MM.1S (cell line): Measurements from ENCODE around the gene CAMK1G.

ENCODE experiments used
- DNase-seq: peaks from one replicate; pipeline ENCODE4 v3.0.0-alpha.2; 2015
- H2AFZ ChIP-seq: fragments of 300-600 bp; sonication (generic); 2 replicates; pipeline ENCODE4 v1.6.0; 2016; ENCODE audit warnings: antibody characterized with exemption, low read length
- H3F3A ChIP-seq: fragments of 300-600 bp; sonication (generic); 2 replicates; pipeline ENCODE4 v1.6.1; 2016; ENCODE audit warnings: mild to moderate bottlenecking, antibody characterized with exemption, low read length, moderate library complexity, mixed read lengths; ENCODE audit not compliant: insufficient read depth
- H3K27ac ChIP-seq: fragments of 300-600 bp; sonication (generic); 2 replicates; pipeline ENCODE4 v1.5.1; 2016; ENCODE audit warnings: mild to moderate bottlenecking, low read length
- H3K27me3 ChIP-seq: fragments of 300-600 bp; sonication (generic); replicated peaks from 2 replicates; pipeline ENCODE4 v1.6.0; 2016; ENCODE audit warnings: low read length; ENCODE audit not compliant: insufficient read depth
- H3K36me3 ChIP-seq: fragments of 300-600 bp; sonication (generic); replicated peaks from 2 replicates; pipeline ENCODE4 v1.6.1; 2016; ENCODE audit warnings: mild to moderate bottlenecking, low read length, mixed read lengths; ENCODE audit not compliant: insufficient read depth
- H3K4me1 ChIP-seq: fragments of 300-600 bp; sonication (generic); 2 replicates; pipeline ENCODE4 v1.6.1; 2016; ENCODE audit warnings: low read length, mixed read lengths
- H3K4me2 ChIP-seq: fragments of 300-600 bp; sonication (generic); 2 replicates; pipeline ENCODE4 v1.6.0; 2016; ENCODE audit warnings: low read depth, low read length
- H3K4me3 ChIP-seq: fragments of 300-600 bp; sonication (generic); 2 replicates; pipeline ENCODE4 v1.5.1; 2016; ENCODE audit warnings: low read length, mixed read lengths
- H3K79me2 ChIP-seq: fragments of 300-600 bp; sonication (generic); 2 replicates; pipeline ENCODE4 v1.6.1; 2016; ENCODE audit warnings: mixed run types, low read length, mixed read lengths
- H3K9ac ChIP-seq: fragments of 300-600 bp; sonication (generic); 2 replicates; pipeline ENCODE4 v1.6.1; 2016; ENCODE audit warnings: low read length, mixed read lengths
- H3K9me2 ChIP-seq: fragments of 300-600 bp; sonication (generic); replicated peaks from 2 replicates; pipeline ENCODE4 v1.6.1; 2016; ENCODE audit warnings: mild to moderate bottlenecking, low read length, mixed read lengths; ENCODE audit not compliant: insufficient read depth
- H3K9me3 ChIP-seq: fragments of 300-600 bp; sonication (generic); replicated peaks from 2 replicates; pipeline ENCODE4 v1.6.1; 2016; ENCODE audit warnings: mild to moderate bottlenecking, low read length, mixed read lengths; ENCODE audit not compliant: insufficient read depth
- H4K20me1 ChIP-seq: fragments of 300-600 bp; sonication (generic); 2 replicates; pipeline ENCODE4 v1.6.1; 2016; ENCODE audit warnings: mild to moderate bottlenecking, low read length, moderate library complexity, mixed read lengths; ENCODE audit not compliant: insufficient read depth
- EZH2 ChIP-seq: fragments of 300-600 bp; sonication (generic); optimal IDR thresholded peaks from 2 replicates; pipeline ENCODE3; 2017; ENCODE audit warnings: low read depth, mild to moderate bottlenecking, antibody characterized with exemption, low read length, mixed read lengths
- EZH2phosphoT487 ChIP-seq: fragments of 300-600 bp; sonication (generic); IDR thresholded peaks from 2 replicates; pipeline ENCODE4 v1.6.1; 2018; ENCODE audit warnings: antibody characterized with exemption, low read length
- TF ChIP-seq, protein P1 (sequence below): fragments of 300-600 bp; sonication (generic); IDR thresholded peaks from 2 replicates; pipeline ENCODE4 v1.5.1; 2016; ENCODE audit warnings: antibody characterized with exemption, low read length, mixed read lengths

CAMK1G gene

DNA sequence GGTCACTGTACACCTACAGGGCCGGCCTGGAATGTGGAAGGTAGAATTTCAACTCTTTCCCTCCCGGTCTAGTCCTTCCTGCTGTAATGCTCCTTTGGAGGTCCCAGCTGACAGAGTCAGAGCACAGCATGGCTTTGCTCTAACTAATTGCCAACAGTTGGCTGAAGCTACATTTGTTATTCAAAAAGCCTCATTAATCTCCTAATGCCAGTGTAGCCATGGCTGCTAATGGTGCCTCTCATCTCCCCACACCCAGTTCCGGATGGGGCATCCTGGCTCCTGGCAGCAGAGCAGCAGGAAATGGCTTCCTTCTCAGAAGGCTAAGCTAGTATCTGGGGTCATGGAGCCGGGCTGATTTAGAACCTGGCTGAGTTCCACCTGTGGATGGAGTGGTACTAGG, 18.7 kb upstream of the CAMK1G start:
- TF ChIP-seq EZH2, result no peak
- TF ChIP-seq, protein P1, sequence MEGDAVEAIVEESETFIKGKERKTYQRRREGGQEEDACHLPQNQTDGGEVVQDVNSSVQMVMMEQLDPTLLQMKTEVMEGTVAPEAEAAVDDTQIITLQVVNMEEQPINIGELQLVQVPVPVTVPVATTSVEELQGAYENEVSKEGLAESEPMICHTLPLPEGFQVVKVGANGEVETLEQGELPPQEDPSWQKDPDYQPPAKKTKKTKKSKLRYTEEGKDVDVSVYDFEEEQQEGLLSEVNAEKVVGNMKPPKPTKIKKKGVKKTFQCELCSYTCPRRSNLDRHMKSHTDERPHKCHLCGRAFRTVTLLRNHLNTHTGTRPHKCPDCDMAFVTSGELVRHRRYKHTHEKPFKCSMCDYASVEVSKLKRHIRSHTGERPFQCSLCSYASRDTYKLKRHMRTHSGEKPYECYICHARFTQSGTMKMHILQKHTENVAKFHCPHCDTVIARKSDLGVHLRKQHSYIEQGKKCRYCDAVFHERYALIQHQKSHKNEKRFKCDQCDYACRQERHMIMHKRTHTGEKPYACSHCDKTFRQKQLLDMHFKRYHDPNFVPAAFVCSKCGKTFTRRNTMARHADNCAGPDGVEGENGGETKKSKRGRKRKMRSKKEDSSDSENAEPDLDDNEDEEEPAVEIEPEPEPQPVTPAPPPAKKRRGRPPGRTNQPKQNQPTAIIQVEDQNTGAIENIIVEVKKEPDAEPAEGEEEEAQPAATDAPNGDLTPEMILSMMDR, result no peak
- TF ChIP-seq EZH2phosphoT487, result no peak
- Histone ChIP-seq H3K9me2 (no peaks in the 10 kb centered on the region), H3K79me2 (no peaks in the 10 kb centered on the region), H3K4me3 (no peak overlapping the region), H3K36me3 (no peaks in the 10 kb centered on the region), H3K27me3 (no peaks in the 10 kb centered on the region), H3F3A (no peaks in the 10 kb centered on the region), H3K9me3 (no peaks in the 10 kb centered on the region), H3K27ac (no peak overlapping the region), H4K20me1 (no peaks in the 10 kb centered on the region), H3K4me1 (peaks cover 11% of the 10 kb centered on the region), H3K9ac (no peak overlapping the region), H2AFZ (no peak overlapping the region), H3K4me2 (no peak overlapping the region)
- no peak for DNase-seq

DNA sequence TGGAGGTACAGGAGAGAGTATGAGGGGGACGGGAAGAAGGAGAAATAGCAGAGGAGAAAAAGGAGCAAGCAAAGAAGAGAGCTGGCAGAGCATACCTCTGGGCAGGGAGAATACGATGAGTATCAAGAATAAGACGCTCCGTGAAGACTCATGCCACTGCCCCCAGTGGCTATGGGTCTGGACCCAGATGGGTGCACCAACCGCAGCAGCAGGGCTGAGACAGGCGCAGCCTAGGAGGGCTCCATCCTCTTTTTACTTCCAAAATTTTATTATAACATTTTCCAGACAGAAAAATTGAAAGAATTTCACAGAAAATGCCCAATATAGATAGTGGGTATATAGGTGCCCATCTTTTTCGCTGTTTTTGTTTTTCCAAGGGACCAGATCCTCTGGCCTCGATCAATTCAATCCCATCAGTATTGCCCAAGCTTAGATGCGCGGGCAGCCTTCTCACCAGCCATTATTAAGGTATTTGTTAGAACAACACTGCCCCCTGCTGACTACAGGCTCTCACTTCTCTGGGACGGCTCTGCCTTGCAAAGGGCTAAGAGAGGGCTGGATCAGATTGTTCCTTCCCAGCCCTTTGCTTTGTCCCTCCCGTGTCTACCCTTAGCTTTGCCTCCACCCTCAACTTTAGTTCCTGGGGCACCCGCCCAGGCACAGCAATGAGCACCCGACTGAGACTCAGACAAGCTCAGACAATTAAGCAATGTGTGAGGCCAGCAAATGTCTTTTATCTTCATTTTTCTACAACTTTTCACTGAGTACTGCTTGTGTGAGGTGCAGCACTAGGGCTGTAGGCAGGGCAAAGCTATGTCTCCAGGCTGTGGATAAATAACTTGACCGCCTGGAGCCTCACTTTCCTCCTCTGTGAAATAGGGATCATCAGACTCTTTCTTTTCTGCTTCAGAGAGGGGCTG, 17.5 kb upstream of the CAMK1G start:
- peaks cover 11% of the 10 kb centered on the region for H3K4me1 ChIP-seq
- H4K20me1 ChIP-seq, result no peaks in the 10 kb centered on the region
- H3K79me2 ChIP-seq, result no peaks in the 10 kb centered on the region
- no peaks in the 10 kb centered on the region for H3K9me2 ChIP-seq
- no peak overlapping the region for H3K27ac ChIP-seq
- no peaks in the 10 kb centered on the region for H3K9me3 ChIP-seq
- peak overlapping the region; percentile 23; the same call in 1 of the 2 replicates for H3K4me2 ChIP-seq
- H3K9ac ChIP-seq, result no peak overlapping the region
- no peak for TF ChIP-seq EZH2phosphoT487
- no peak for TF ChIP-seq EZH2
- TF ChIP-seq, protein P1, result peak; percentile 96
- peak; percentile 88 for DNase-seq
- H3K36me3 ChIP-seq, result no peaks in the 10 kb centered on the region
- 0 out of 2 replicates have a peak overlapping the region, but pooled peaks have one; percentile 28 for H2AFZ ChIP-seq
- H3K27me3 ChIP-seq, result no peaks in the 10 kb centered on the region
- H3K4me3 ChIP-seq, result no peak overlapping the region
- no peaks in the 10 kb centered on the region for H3F3A ChIP-seq

DNA sequence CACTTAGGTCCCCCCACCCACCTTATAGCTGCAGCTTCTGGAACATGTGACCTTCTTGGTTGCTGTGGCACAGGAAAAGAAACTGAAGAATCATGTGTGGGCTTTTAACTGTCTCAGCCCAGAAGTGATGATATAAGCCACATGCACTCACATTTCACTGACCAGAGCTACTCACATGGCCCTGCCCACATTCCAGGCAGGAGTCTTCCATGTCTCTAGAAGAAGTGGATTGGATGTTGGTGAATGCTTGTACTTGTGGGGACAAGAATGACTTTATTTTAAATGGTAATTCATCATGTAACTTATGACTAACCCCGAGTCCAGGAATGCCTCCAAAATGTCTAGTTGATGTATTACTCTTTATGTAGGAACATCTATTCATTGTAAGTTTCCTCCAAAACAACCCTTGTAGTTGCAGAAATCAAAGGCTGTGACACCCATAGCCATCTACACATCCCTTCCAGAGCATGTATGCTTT, 15.8 kb upstream of the CAMK1G start:
- Histone ChIP-seq H3K4me1 (peaks cover 11% of the 10 kb centered on the region), H3K9ac (no peak overlapping the region), H3K9me2 (no peaks in the 10 kb centered on the region), H3K27me3 (no peaks in the 10 kb centered on the region), H3K4me2 (no peak overlapping the region), H3K4me3 (no peak overlapping the region), H2AFZ (no peak overlapping the region), H3K79me2 (no peaks in the 10 kb centered on the region), H4K20me1 (no peaks in the 10 kb centered on the region), H3K36me3 (no peaks in the 10 kb centered on the region), H3F3A (no peaks in the 10 kb centered on the region), H3K9me3 (no peaks in the 10 kb centered on the region), H3K27ac (no peak overlapping the region)
- TF ChIP-seq, protein P1, result no peak
- TF ChIP-seq EZH2, result no peak
- TF ChIP-seq EZH2phosphoT487, result no peak
- no peak for DNase-seq
